ENCODE results near the gene KSR1.

DNA sequence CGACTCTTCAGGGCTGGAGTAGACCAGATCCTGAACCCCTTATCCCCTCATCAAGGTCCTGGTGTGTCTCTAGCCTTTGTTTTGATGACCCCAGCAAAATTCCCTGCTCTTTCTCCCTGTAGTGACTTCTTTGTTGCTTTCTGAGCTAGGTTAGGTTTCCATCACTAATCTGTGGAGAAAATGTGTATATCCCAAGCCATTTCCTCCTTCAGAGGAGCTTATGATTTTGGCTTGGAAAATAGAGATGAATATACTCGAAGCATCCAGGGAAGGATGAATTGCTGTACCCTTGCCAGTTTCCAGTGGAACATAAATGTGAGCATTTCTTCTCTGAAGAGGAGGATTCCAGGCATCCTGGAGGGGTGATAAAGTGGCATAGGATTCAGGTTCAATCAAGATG is 55.8 kb downstream of the KSR1 start:
- TF ChIP-seq, protein P1, sequence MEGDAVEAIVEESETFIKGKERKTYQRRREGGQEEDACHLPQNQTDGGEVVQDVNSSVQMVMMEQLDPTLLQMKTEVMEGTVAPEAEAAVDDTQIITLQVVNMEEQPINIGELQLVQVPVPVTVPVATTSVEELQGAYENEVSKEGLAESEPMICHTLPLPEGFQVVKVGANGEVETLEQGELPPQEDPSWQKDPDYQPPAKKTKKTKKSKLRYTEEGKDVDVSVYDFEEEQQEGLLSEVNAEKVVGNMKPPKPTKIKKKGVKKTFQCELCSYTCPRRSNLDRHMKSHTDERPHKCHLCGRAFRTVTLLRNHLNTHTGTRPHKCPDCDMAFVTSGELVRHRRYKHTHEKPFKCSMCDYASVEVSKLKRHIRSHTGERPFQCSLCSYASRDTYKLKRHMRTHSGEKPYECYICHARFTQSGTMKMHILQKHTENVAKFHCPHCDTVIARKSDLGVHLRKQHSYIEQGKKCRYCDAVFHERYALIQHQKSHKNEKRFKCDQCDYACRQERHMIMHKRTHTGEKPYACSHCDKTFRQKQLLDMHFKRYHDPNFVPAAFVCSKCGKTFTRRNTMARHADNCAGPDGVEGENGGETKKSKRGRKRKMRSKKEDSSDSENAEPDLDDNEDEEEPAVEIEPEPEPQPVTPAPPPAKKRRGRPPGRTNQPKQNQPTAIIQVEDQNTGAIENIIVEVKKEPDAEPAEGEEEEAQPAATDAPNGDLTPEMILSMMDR (IDR thresholded peaks at IDR 0.05): no peak
- no peak for TF ChIP-seq EZH2phosphoT487 (IDR thresholded peaks at IDR 0.05; ENCODE audit: borderline replicate concordance, low read depth)
- no peak for TF ChIP-seq SIN3A (IDR thresholded peaks at IDR 0.05; ENCODE audit: borderline replicate concordance, low read depth, low read length)
- no peak for TF ChIP-seq RAD21 (IDR thresholded peaks at IDR 0.05; ENCODE audit: low read length)
- TF ChIP-seq GABPA (IDR thresholded peaks at IDR 0.05; ENCODE audit: low read depth): no peak
- TF ChIP-seq TCF12 (IDR thresholded peaks at IDR 0.05): no peak
